HAP-1 (cell line): ENCODE measurements around the gene LRRTM3.

Experiments
- DNase-seq, 2 experiments: peaks; one replicate each; pipeline ENCODE4 v3.0.0-alpha.2; 2016 to 2020; ENCODE audit warnings: low spot score in 2 of 2
- H3K27me3 ChIP-seq: fragments of 250-450 bp; sonication (Bioruptor Pico); 2 replicates; pipeline ENCODE4 v1.5.1; 2020; ENCODE audit warnings: low read depth, mild to moderate bottlenecking, moderate library complexity
- H3K36me3 ChIP-seq: fragments of 250-450 bp; sonication (Bioruptor Pico); replicated peaks from 2 replicates; pipeline ENCODE4 v1.5.1; 2020; ENCODE audit warnings: mild to moderate bottlenecking
- H3K4me1 ChIP-seq: fragments of 250-450 bp; sonication (Bioruptor Pico); 2 replicates; pipeline ENCODE4 v1.5.1; 2020; ENCODE audit warnings: mild to moderate bottlenecking
- H3K4me3 ChIP-seq: fragments of 250-450 bp; sonication (Bioruptor Pico); 2 replicates; pipeline ENCODE4 v1.5.1; 2020; ENCODE audit warnings: mild to moderate bottlenecking, moderate library complexity
- H3K9me3 ChIP-seq: fragments of 250-450 bp; sonication (Bioruptor Pico); 2 replicates; pipeline ENCODE4 v1.5.1; 2020; ENCODE audit warnings: mild to moderate bottlenecking, moderate library complexity
- in situ Hi-C: fragments of 300-500 bp; cut with MboI; formaldehyde crosslinking; loops from 3 replicates; pipeline ENCODE4 v1.14.3; 2020; ENCODE audit warnings: low sequenced_read_pairs, inconsistent platforms, mixed read lengths

The LRRTM3 gene

GRCh38 chr10:67079126-67079525 is 153.3 kb downstream of the LRRTM3 start:
- no peaks in the 10 kb centered on the region for H3K36me3 ChIP-seq
- peak in 1 of 2 experiments; percentile 10 for DNase-seq
- H3K9me3 ChIP-seq: no peaks in the 10 kb centered on the region
- no peaks in the 10 kb centered on the region for H3K4me1 ChIP-seq
- in situ Hi-C loops: no loop called here
- no peak overlapping the region for H3K4me3 ChIP-seq
- H3K27me3 ChIP-seq: no peaks in the 10 kb centered on the region

- in situ Hi-C loops: no loop called here
- Histone ChIP-seq H3K27me3 (no peaks in the 10 kb centered on the region), H3K9me3 (no peaks in the 10 kb centered on the region), H3K4me3 (no peak overlapping the region), H3K36me3 (no peaks in the 10 kb centered on the region), H3K4me1 (no peaks in the 10 kb centered on the region)
- no peak for DNase-seq
Measured at GRCh38 chr10:67086327-67087134, 160.7 kb downstream of the LRRTM3 start.

DNA sequence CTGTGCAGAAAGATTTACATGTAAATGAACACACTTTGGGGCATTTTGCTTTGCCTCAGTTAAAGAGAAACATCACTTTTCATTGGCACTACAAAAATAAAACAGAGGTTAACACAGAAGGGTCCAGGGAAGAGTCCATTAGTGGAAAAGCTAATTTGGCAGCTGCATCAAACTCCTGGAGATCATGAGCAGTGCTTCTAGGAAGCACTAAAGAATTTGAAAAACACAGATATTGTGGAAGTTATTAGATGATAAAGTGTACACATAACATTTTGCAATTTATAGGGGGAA is 161.2 kb downstream of the LRRTM3 start:
- Histone ChIP-seq H3K4me3 (no peak overlapping the region), H3K36me3 (no peaks in the 10 kb centered on the region), H3K27me3 (no peaks in the 10 kb centered on the region), H3K4me1 (no peaks in the 10 kb centered on the region), H3K9me3 (no peaks in the 10 kb centered on the region)
- no peak for DNase-seq
- in situ Hi-C loops: no loop called here

DNA sequence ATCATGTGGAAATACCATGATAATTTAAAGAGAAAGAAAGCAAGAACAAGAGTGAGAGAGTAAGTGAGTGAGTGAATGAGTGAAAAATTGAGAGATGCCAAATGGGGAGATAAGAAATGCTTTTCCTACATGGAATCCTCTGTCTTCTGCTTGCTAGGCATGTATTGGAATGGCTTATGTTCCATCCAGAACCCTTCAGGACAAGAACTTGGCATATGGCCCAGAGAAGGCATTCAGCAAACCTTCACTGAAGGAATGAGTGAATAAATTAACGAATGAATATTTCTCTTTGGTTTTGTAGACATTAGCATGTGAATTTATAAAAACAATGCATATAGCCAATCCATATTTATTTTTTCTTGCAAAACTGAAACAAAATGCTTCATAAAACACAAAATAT is 162.2 kb downstream of the LRRTM3 start:
- in situ Hi-C loops: no loop called here
- H3K9me3 ChIP-seq: no peaks in the 10 kb centered on the region
- H3K4me1 ChIP-seq: no peaks in the 10 kb centered on the region
- H3K4me3 ChIP-seq: no peak overlapping the region
- H3K27me3 ChIP-seq: no peaks in the 10 kb centered on the region
- H3K36me3 ChIP-seq: no peaks in the 10 kb centered on the region
- peak in 1 of 2 experiments; percentile 35 for DNase-seq

DNA sequence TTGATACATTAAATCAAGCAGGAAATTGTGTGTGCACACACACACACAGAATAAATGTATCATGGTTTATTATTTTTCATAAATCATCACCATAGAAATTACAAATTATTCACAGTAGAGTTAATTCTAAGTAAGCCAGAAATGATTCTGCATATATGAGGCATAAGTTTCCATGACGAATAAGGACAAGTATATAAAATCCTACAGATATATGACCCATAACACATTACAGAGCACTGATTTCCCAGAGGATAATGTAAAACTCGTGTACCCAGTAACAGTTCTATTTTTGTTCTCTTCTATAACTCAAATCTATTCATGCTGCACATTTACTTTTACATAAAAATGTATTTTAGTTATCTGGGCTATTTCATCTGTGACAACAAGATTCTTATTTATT is 169.7 kb downstream of the LRRTM3 start:
- no peak for DNase-seq
- in situ Hi-C loops: no loop called here
- H3K4me1 ChIP-seq: peaks cover 16% of the 10 kb centered on the region
- no peaks in the 10 kb centered on the region for H3K9me3 ChIP-seq
- H3K27me3 ChIP-seq: no peaks in the 10 kb centered on the region
- H3K36me3 ChIP-seq: no peaks in the 10 kb centered on the region
- H3K4me3 ChIP-seq: no peak overlapping the region

GRCh38 chr10:67098461-67098860 is 172.6 kb downstream of the LRRTM3 start:
- Histone ChIP-seq H3K9me3 (no peaks in the 10 kb centered on the region), H3K4me1 (peaks cover 16% of the 10 kb centered on the region), H3K36me3 (no peaks in the 10 kb centered on the region), H3K27me3 (no peaks in the 10 kb centered on the region), H3K4me3 (no peak overlapping the region)
- peak; percentile 75 to 97 for DNase-seq
- in situ Hi-C loops: no loop called here

- in situ Hi-C loops: no loop called here
- Histone ChIP-seq H3K27me3 (no peaks in the 10 kb centered on the region), H3K9me3 (no peaks in the 10 kb centered on the region), H3K36me3 (no peaks in the 10 kb centered on the region), H3K4me3 (no peak overlapping the region), H3K4me1 (peaks cover 16% of the 10 kb centered on the region)
- no peak for DNase-seq
Measured at GRCh38 chr10:67100951-67101350, 175.1 kb downstream of the LRRTM3 start.

DNA sequence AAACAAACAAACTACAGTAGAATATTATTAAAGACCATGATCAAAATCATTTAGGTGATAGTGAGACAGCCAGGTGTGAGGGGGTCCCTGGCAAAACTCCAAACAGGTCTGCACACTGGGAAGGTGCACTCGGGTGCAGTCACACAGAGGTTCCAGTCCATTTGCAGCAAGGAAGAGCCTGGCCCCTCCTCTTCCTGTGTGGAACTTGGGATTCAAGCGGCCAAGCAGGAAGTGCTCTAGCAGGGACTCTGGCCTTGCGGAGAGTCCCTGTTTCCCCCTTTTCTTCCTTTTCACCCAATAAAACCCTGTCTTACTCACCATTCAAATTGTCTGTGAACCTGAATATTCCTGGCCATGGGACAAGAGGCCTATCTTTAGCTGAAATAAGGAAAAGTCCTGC is 181.8 kb downstream of the LRRTM3 start:
- H3K36me3 ChIP-seq: no peaks in the 10 kb centered on the region
- no peak for DNase-seq
- no peak overlapping the region for H3K4me3 ChIP-seq
- H3K9me3 ChIP-seq: no peaks in the 10 kb centered on the region
- H3K4me1 ChIP-seq: peaks cover 2% of the 10 kb centered on the region; the same call in 1 of the 2 replicates
- H3K27me3 ChIP-seq: no peaks in the 10 kb centered on the region
- in situ Hi-C loops: no loop called here

DNA sequence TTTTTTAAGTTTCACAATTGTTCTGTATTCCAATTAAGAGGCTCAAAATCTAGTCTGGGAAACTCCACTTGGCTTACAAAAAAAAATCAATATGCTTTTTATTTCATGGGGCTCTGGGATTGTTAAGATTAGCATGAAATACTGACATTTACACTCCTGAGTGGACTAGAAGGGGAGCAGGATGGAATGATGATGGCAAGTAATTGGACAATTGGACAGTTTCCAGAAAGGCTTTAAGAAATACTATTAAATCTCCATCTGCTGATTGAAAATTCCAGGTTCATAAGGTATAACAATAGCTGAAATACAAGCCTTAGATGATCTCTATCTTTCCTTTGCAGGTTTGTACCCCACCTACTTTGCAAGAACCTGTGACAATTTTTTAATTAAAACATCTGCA is 184.4 kb downstream of the LRRTM3 start:
- in situ Hi-C loops: no loop called here
- Histone ChIP-seq H3K36me3 (no peaks in the 10 kb centered on the region), H3K4me1 (peaks cover 2% of the 10 kb centered on the region; the same call in 1 of the 2 replicates), H3K4me3 (no peak overlapping the region), H3K9me3 (no peaks in the 10 kb centered on the region), H3K27me3 (no peaks in the 10 kb centered on the region)
- DNase-seq: no peak

GRCh38 chr10:67112765-67113164 is 186.9 kb downstream of the LRRTM3 start:
- H3K4me1 ChIP-seq: no peaks in the 10 kb centered on the region
- in situ Hi-C loops: no loop called here
- H3K4me3 ChIP-seq: no peak overlapping the region
- no peak for DNase-seq
- no peaks in the 10 kb centered on the region for H3K36me3 ChIP-seq
- no peaks in the 10 kb centered on the region for H3K9me3 ChIP-seq
- no peaks in the 10 kb centered on the region for H3K27me3 ChIP-seq

- DNase-seq: no peak
- in situ Hi-C loops: no loop called here
- Histone ChIP-seq H3K9me3 (no peaks in the 10 kb centered on the region), H3K27me3 (no peaks in the 10 kb centered on the region), H3K4me1 (no peaks in the 10 kb centered on the region), H3K36me3 (no peaks in the 10 kb centered on the region), H3K4me3 (no peak overlapping the region)
Measured at GRCh38 chr10:67114945-67115344, 189.1 kb downstream of the LRRTM3 start.

DNA sequence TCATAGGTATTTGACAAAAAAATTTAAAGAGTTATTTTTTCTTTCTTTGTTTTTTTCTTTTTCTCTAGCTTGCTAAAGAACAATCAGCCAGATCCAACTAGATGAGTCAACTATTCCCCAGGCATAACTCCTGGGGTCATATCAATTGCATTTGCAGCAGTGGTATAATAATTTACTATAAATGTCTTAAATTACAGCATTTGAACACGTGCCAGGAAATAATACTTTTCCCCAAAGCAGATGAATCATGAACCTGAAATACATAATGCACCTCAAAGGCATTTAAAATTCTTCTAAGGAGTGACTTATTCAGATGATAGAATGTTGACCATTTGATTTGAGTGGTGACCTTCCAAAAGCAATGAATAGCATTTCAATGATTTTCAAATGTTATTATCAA is 190.1 kb downstream of the LRRTM3 start:
- no peaks in the 10 kb centered on the region for H3K4me1 ChIP-seq
- DNase-seq: no peak
- H3K4me3 ChIP-seq: no peak overlapping the region
- no peaks in the 10 kb centered on the region for H3K36me3 ChIP-seq
- in situ Hi-C loops: no loop called here
- H3K27me3 ChIP-seq: no peaks in the 10 kb centered on the region
- no peaks in the 10 kb centered on the region for H3K9me3 ChIP-seq

- no peak overlapping the region for H3K4me3 ChIP-seq
- in situ Hi-C loops: no loop called here
- H3K27me3 ChIP-seq: no peaks in the 10 kb centered on the region
- H3K9me3 ChIP-seq: no peaks in the 10 kb centered on the region
- no peak for DNase-seq
- no peaks in the 10 kb centered on the region for H3K4me1 ChIP-seq
- no peaks in the 10 kb centered on the region for H3K36me3 ChIP-seq
Measured at GRCh38 chr10:67119651-67120050, 193.8 kb downstream of the LRRTM3 start.

DNA sequence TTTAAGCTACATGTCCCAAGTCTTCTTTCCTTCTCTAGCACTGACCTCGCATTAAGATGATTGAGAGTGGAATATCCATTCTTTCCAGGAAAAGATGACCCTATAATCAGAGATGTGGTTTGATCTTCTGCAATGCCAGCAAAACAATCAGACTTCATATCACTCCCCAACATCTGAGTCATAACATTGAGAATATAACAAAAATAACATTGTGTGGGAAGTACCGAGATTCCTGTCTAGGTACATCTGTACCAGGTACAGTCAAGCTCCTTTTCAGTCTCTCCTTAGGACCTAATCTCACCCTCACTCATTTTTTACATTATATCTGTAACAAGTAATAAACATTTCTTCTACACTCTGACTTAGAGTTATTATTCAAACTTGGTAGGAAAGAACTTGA is 201.6 kb downstream of the LRRTM3 start:
- DNase-seq: no peak
- Histone ChIP-seq H3K36me3 (no peaks in the 10 kb centered on the region), H3K4me1 (no peaks in the 10 kb centered on the region), H3K9me3 (no peaks in the 10 kb centered on the region), H3K27me3 (no peaks in the 10 kb centered on the region), H3K4me3 (no peak overlapping the region)
- in situ Hi-C loops: no loop called here

GRCh38 chr10:67140641-67141040 is 214.8 kb downstream of the LRRTM3 start:
- in situ Hi-C loops: no loop called here
- Histone ChIP-seq H3K27me3 (no peaks in the 10 kb centered on the region), H3K9me3 (no peaks in the 10 kb centered on the region), H3K36me3 (no peaks in the 10 kb centered on the region), H3K4me1 (no peaks in the 10 kb centered on the region), H3K4me3 (no peak overlapping the region)
- DNase-seq: no peak
